H1 (cell line): Measurements from ENCODE around the gene TMCC3. TPM values are rescaled to one million over a fixed set of nuclear protein-coding genes. Genes with fewer than 3 reads are reported as not detected.

Source experiments
- CTCF ChIA-PET: fragments of 300-600 bp; sonication (Branson Sonifier 250); formaldehyde crosslinking; loops from one replicate; lab custom pipeline; 2021; ENCODE audit not compliant: partially characterized antibody; lab: Charles Lee
- POLR2A ChIA-PET: fragments of 300-600 bp; sonication (Branson Sonifier 250); formaldehyde crosslinking; loops from one replicate; lab custom pipeline; 2021; ENCODE audit warnings: inconsistent platforms; ENCODE audit not compliant: partially characterized antibody; lab: Charles Lee
- DNase-seq, 2 experiments: peaks; one replicate each; pipeline versions ENCODE4 v3.0.0 to v3.0.0-alpha.2; 2010 to 2022; ENCODE audit warnings: low spot score in 2 of 2, low read depth in 1 of 2, mixed read lengths in 1 of 2
- FAIRE-seq: peaks from 2 replicates; lab custom pipeline; 2011; peaks lifted over from hg19 to GRCh38; lab: Jason Lieb, UNC
- H2AFZ ChIP-seq: 2 replicates; pipeline ENCODE4 v1.8.1; 2012; ENCODE audit warnings: low read length, inconsistent platforms
- H2AK5ac ChIP-seq: 2 replicates; pipeline ENCODE4 v1.6.1; 2013; ENCODE audit warnings: low read depth, low read length
- H2BK120ac ChIP-seq: replicated peaks from 2 replicates; pipeline ENCODE3; 2013; ENCODE audit warnings: low read depth, low read length, inconsistent platforms
- H2BK12ac ChIP-seq: 2 replicates; pipeline ENCODE4 v1.6.1; 2013; ENCODE audit warnings: low read depth, low read length
- H2BK15ac ChIP-seq: 2 replicates; pipeline ENCODE4 v1.6.1; 2013; ENCODE audit warnings: low read length
- H2BK20ac ChIP-seq: 2 replicates; pipeline ENCODE4 v1.6.1; 2013; ENCODE audit warnings: low read length
- H2BK5ac ChIP-seq: 2 replicates; pipeline ENCODE4 v1.6.1; 2013; ENCODE audit warnings: low read depth, low read length
- H3K14ac ChIP-seq: 2 replicates; pipeline ENCODE4 v1.6.1; 2013; ENCODE audit warnings: inconsistent platforms; ENCODE audit not compliant: insufficient read length
- H3K18ac ChIP-seq: 2 replicates; pipeline ENCODE4 v1.6.1; 2013; ENCODE audit warnings: low read length; ENCODE audit errors: extremely low read depth
- H3K23ac ChIP-seq: 2 replicates; pipeline ENCODE4 v1.6.1; 2013; ENCODE audit warnings: inconsistent platforms; ENCODE audit not compliant: insufficient read length
- H3K23me2 ChIP-seq: 2 replicates; pipeline ENCODE4 v1.6.1; 2013; ENCODE audit warnings: low read depth, low read length
- H3K27ac ChIP-seq: 2 replicates; pipeline ENCODE4 v1.6.1; 2011; ENCODE audit warnings: low read depth, low read length, inconsistent platforms
- H3K27me3 ChIP-seq, 4 experiments: replicated peaks in 1 of 4; 1 replicate in 1 of 4; 2 replicates in 3 of 4; pipeline versions ENCODE4 v1.6.1 to v1.8.1; 2011 to 2013; ENCODE audit warnings: low read length in 3 of 4, mild to moderate bottlenecking in 3 of 4, inconsistent platforms in 2 of 4, mixed read lengths in 2 of 4, moderate library complexity in 1 of 4; ENCODE audit not compliant: control insufficient read depth in 3 of 4, insufficient read depth in 3 of 4; ENCODE audit errors: extremely low read depth in 1 of 4
- H3K36me3 ChIP-seq, 4 experiments: 2 replicates each; pipeline versions ENCODE4 v1.6.1 to v1.8.1; 2011 to 2013; ENCODE audit warnings: mild to moderate bottlenecking in 4 of 4, low read length in 3 of 4, moderate library complexity in 2 of 4, control low read depth in 1 of 4, inconsistent platforms in 1 of 4; ENCODE audit not compliant: insufficient read depth in 4 of 4, control insufficient read depth in 2 of 4
- H3K4ac ChIP-seq: replicated peaks from 2 replicates; pipeline ENCODE3; 2013; ENCODE audit warnings: low read length, low read depth, mixed read lengths, inconsistent platforms; ENCODE audit not compliant: insufficient read length
- H3K4me1 ChIP-seq, 4 experiments: replicated peaks in 1 of 4; 1 replicate in 1 of 4; 2 replicates in 3 of 4; pipeline versions ENCODE4 v1.6.1 to v1.8.1; 2011 to 2013; ENCODE audit warnings: low read length in 3 of 4, inconsistent platforms in 2 of 4, mixed read lengths in 1 of 4; ENCODE audit not compliant: insufficient read depth in 4 of 4, control insufficient read depth in 3 of 4
- H3K4me2 ChIP-seq, 2 experiments: 2 replicates each; pipeline versions ENCODE4 v1.6.1 to v1.8.1; 2011 to 2013; ENCODE audit warnings: low read depth in 2 of 2, low read length in 2 of 2, control low read depth in 1 of 2, inconsistent platforms in 1 of 2, mild to moderate bottlenecking in 1 of 2; ENCODE audit not compliant: insufficient read depth in 1 of 2
- H3K4me3 ChIP-seq, 4 experiments: fragments of 200-600, 300-600 bp in 1 of 4; sonication (generic), shearing (Covaris generic), sonication (Bioruptor Twin) in 1 of 4; 2 replicates each; pipeline versions ENCODE4 v1.5.1 to v1.8.1; 2011 to 2016; ENCODE audit warnings: low read length in 4 of 4, low read depth in 3 of 4, control low read depth in 2 of 4, inconsistent platforms in 2 of 4, mild to moderate bottlenecking in 2 of 4, mixed read lengths in 1 of 4, moderate library complexity in 1 of 4; ENCODE audit not compliant: insufficient read depth in 2 of 4; ENCODE audit errors: extremely low read depth in 1 of 4
- H3K56ac ChIP-seq: replicated peaks from 2 replicates; pipeline ENCODE3; 2013; ENCODE audit warnings: low read depth, mild to moderate bottlenecking, mixed read lengths, low read length, inconsistent platforms; ENCODE audit not compliant: insufficient read length
- H3K79me1 ChIP-seq: 2 replicates; pipeline ENCODE4 v1.6.1; 2013; ENCODE audit warnings: low read depth, low read length, control low read depth
- H3K79me2 ChIP-seq, 2 experiments: 2 replicates each; pipeline versions ENCODE4 v1.6.1 to v1.8.1; 2012 to 2013; ENCODE audit warnings: low read length in 2 of 2, mild to moderate bottlenecking in 2 of 2, inconsistent platforms in 1 of 2; ENCODE audit not compliant: insufficient read depth in 2 of 2, control insufficient read depth in 1 of 2
- H3K9ac ChIP-seq, 4 experiments: replicated peaks in 1 of 4; 1 replicate in 1 of 4; 2 replicates in 3 of 4; pipeline versions ENCODE4 v1.6.1 to v1.8.1; 2011 to 2013; ENCODE audit warnings: low read depth in 3 of 4, low read length in 3 of 4, control low read depth in 2 of 4, mild to moderate bottlenecking in 2 of 4, moderate library complexity in 2 of 4, inconsistent platforms in 1 of 4; ENCODE audit errors: extremely low read depth in 1 of 4
- H3K9me3 ChIP-seq, 2 experiments: 2 replicates each; pipeline versions ENCODE4 v1.6.1 to v1.8.1; 2012 to 2013; ENCODE audit warnings: mild to moderate bottlenecking in 2 of 2, moderate library complexity in 2 of 2, control low read depth in 1 of 2, inconsistent platforms in 1 of 2, low read depth in 1 of 2, low read length in 1 of 2, mixed read lengths in 1 of 2; ENCODE audit not compliant: insufficient read depth in 2 of 2
- H4K20me1 ChIP-seq, 2 experiments: replicated peaks in 1 of 2; 2 replicates each; pipeline versions ENCODE3 to v1.8.1; 2011 to 2013; ENCODE audit warnings: inconsistent platforms in 2 of 2, low read length in 2 of 2, mild to moderate bottlenecking in 1 of 2; ENCODE audit not compliant: insufficient read depth in 2 of 2, control insufficient read depth in 1 of 2
- H4K5ac ChIP-seq: 2 replicates; pipeline ENCODE4 v1.6.1; 2013; ENCODE audit warnings: low read length, low read depth, mixed read lengths, inconsistent platforms; ENCODE audit not compliant: insufficient read length
- H4K8ac ChIP-seq: 2 replicates; pipeline ENCODE4 v1.8.0; 2013; ENCODE audit warnings: mild to moderate bottlenecking, moderate library complexity, low read length, inconsistent platforms; ENCODE audit not compliant: insufficient read depth; ENCODE audit errors: extremely low read depth
- H4K91ac ChIP-seq: replicated peaks from 2 replicates; pipeline ENCODE3; 2013; ENCODE audit warnings: low read length, mixed read lengths, inconsistent platforms; ENCODE audit not compliant: insufficient read length
- CEBPB ChIP-seq: IDR thresholded peaks from 2 replicates; pipeline ENCODE4 v1.6.1; 2012; ENCODE audit warnings: low read depth, low read length
- CHD1 ChIP-seq: IDR thresholded peaks from 2 replicates; pipeline ENCODE4 v1.6.1; 2012; ENCODE audit warnings: low read depth, low read length, improper control_type of control experiment
- CTBP2 ChIP-seq: IDR thresholded peaks from 2 replicates; pipeline ENCODE4 v1.7.0; 2011; ENCODE audit warnings: borderline replicate concordance, mild to moderate bottlenecking, moderate library complexity, mixed read lengths, low read length; ENCODE audit not compliant: insufficient read depth, insufficient read length
- GABPA ChIP-seq: IDR thresholded peaks from 2 replicates; pipeline ENCODE4 v1.6.1; 2011; ENCODE audit warnings: mild to moderate bottlenecking, low read length, moderate library complexity, borderline replicate concordance; ENCODE audit not compliant: insufficient read depth
- NANOG ChIP-seq: IDR thresholded peaks from 2 replicates; pipeline ENCODE4 v1.6.1; 2011; ENCODE audit warnings: low read length, low read depth, mild to moderate bottlenecking, inconsistent platforms; ENCODE audit not compliant: insufficient read depth, poor library complexity, severe bottlenecking
- RAD21 ChIP-seq, 2 experiments: IDR thresholded peaks in 1 of 2; conservative IDR thresholded peaks in 1 of 2; 2 replicates each; pipeline ENCODE4 v1.6.1; 2011; ENCODE audit warnings: low read depth in 2 of 2, low read length in 2 of 2, improper control_type of control experiment in 1 of 2, inconsistent platforms in 1 of 2, mild to moderate bottlenecking in 1 of 2, moderate library complexity in 1 of 2
- RFX5 ChIP-seq: IDR thresholded peaks from 2 replicates; pipeline ENCODE4 v1.6.1; 2011; ENCODE audit warnings: low read depth, low read length, improper control_type of control experiment, borderline replicate concordance
- RNF2 ChIP-seq: fragments of 200-900, 300-1000 bp; sonication (generic); IDR thresholded peaks from 2 replicates; pipeline ENCODE4 v1.7.1; 2016; ENCODE audit warnings: borderline replicate concordance, low read depth, mild to moderate bottlenecking, antibody characterized with exemption, low read length; ENCODE audit not compliant: poor library complexity, severe bottlenecking; ENCODE audit errors: missing control alignments
- SIRT6 ChIP-seq: IDR thresholded peaks from one replicate; pipeline ENCODE4 v1.7.1; 2012; ENCODE audit warnings: low read length, inconsistent platforms
- SP4 ChIP-seq: IDR thresholded peaks from 2 replicates; pipeline ENCODE4 v1.6.1; 2012; ENCODE audit warnings: low read length, inconsistent platforms
- SRF ChIP-seq: IDR thresholded peaks from 2 replicates; pipeline ENCODE4 v1.6.1; 2011; ENCODE audit warnings: mild to moderate bottlenecking, low read depth, low read length, moderate library complexity
- TAF7 ChIP-seq: optimal IDR thresholded peaks from 2 replicates; pipeline ENCODE3; 2011; ENCODE audit warnings: low read depth, mild to moderate bottlenecking, inconsistent platforms, low read length, moderate library complexity, borderline replicate concordance
- WGBS, 2 experiments: shearing (Covaris generic) in 1 of 2; methylation state at CpG; one replicate each; pipeline versions ENCODE4 v1.1.6 to v1.1.7; 2013 to 2015; ENCODE audit warnings: low lambda C conversion rate in 2 of 2, mixed read lengths in 2 of 2, inconsistent platforms in 1 of 2, low coverage in 1 of 2, missing lambda C conversion rate in 1 of 2; ENCODE audit not compliant: insufficient replicate concordance in 2 of 2, insufficient coverage in 1 of 2, insufficient read length in 1 of 2; ENCODE audit errors: extremely low coverage in 1 of 2, missing lambda C conversion rate in 1 of 2; 5-methylcytosine and 5-hydroxymethylcytosine counted together
- polyA plus RNA-seq, 7 experiments: library from polyadenylated mRNA; depleted of rRNA in 3 of 7; stranded (reverse) in 5 of 7; unstranded in 2 of 7; fragments of >200 nt in 5 of 7; fragments of 200-250 nt in 2 of 7; gene quantifications; 1 replicate in 5 of 7; 2 replicates in 1 of 7; 4 replicates in 1 of 7; pipeline versions ENCODE4 v1.2.1 to v1.2.3, GENCODE V29; 2011 to 2013; ENCODE audit warnings: missing spikeins in 2 of 7, mixed read lengths in 2 of 7
- total RNA-seq: library from RNA; stranded (reverse); fragmentation: NEBNext Ultra II Directional; extraction: Animal tissue kit (Norgen Biotek cat#: 25700); gene quantifications from 2 replicates; pipeline ENCODE4 v1.2.1, GENCODE V29; 2021

Gene TMCC3
- total and polyA plus RNA-seq, 2 of the 8 experiments (the other 6 are each of a cell fraction or from before 2014, with no cell fraction given): 1.7 to 4.1 TPM

DNA sequence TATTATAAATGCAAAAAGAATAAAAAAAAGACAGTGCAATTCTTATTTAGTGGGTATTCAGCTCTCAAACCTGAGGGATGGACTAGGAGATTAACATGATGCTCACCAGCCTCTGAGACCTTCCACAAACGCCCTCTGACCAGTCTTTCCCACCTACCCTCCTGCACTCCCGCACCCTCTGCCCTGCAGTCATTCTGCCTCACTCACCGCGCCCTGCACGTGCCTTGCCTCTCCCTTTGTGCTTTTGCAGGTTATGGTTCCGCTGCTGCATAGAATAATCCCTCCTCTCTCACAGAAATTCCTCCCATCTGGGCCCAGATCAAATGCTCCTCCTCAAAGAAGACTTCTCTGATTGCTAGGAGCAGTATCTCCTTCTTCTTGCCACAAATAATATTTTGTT, 28.5 kb upstream of the TMCC3 start:
- H2BK15ac ChIP-seq: no peak overlapping the region
- H3K4me1 ChIP-seq: peaks cover 0 to 2% (median under 1%) of the 10 kb centered on the region in 4 experiments; a peak in 2 of 7 replicates
- ChIA-PET POLR2A (interaction anchor here (1.2 kb wide), 1 partner anchor 11 kb away, joined by 4 read pairs; no protein-coding TSS in a partner anchor), CTCF (interaction anchor here (0.7 to 1.1 kb wide), 6 partner anchors 9 to 109 kb away, joined by 3 read pairs; no protein-coding TSS in a partner anchor)
- no peaks in the 10 kb centered on the region for H3K36me3 ChIP-seq
- H2BK120ac ChIP-seq: no peak overlapping the region
- H3K9ac ChIP-seq: no peak overlapping the region
- H2AK5ac ChIP-seq: peak overlapping the region; percentile 75
- H4K91ac ChIP-seq: no peak overlapping the region
- H3K27ac ChIP-seq: no peak overlapping the region
- no peak for DNase-seq
- no peak overlapping the region for H2AFZ ChIP-seq
- no peak overlapping the region for H3K56ac ChIP-seq
- no peak overlapping the region for H2BK12ac ChIP-seq
- H2BK20ac ChIP-seq: no peak overlapping the region
- H3K14ac ChIP-seq: no peak overlapping the region
- H3K27me3 ChIP-seq: no peaks in the 10 kb centered on the region
- no peak overlapping the region for H3K4me2 ChIP-seq
- H3K18ac ChIP-seq: no peak overlapping the region
- no peak overlapping the region for H4K8ac ChIP-seq
- H3K23me2 ChIP-seq: no peaks in the 10 kb centered on the region
- H3K9me3 ChIP-seq: no peaks in the 10 kb centered on the region
- no peaks in the 10 kb centered on the region for H3K79me2 ChIP-seq
- H2BK5ac ChIP-seq: no peak overlapping the region; the same call in 1 of the 2 replicates
- no peaks in the 10 kb centered on the region; the same call in 1 of the 2 replicates for H3K79me1 ChIP-seq
- WGBS, 2 experiments: 90% methylated on average over 6 of the region's 6 CpGs; no CpG with 5 or more reads in 1 of the 2 experiments
- no peaks in the 10 kb centered on the region for H4K20me1 ChIP-seq
- H3K4ac ChIP-seq: no peak overlapping the region
- H3K23ac ChIP-seq: no peak overlapping the region
- FAIRE-seq: no peak
- no peak overlapping the region for H4K5ac ChIP-seq
- H3K4me3 ChIP-seq: no peak overlapping the region
- TF ChIP-seq SP4 (no peak), RFX5 (no peak), RNF2 (no peak), SIRT6 (no peak), GABPA (no peak), SRF (no peak), CTBP2 (no peak), TAF7 (no peak), CHD1 (no peak), CEBPB (no peak), RAD21 (IDR thresholded peaks at IDR 0.05 in 1 of 2, conservative IDR thresholded peaks at IDR 0.05 in 1 of 2; ENCODE audit: low read depth in 2 of 2, low read length in 2 of 2) (no peak), NANOG (no peak)
